Thyroid gland (tissue), 4 donors: ENCODE results near the gene SHISA4.

Experiments
- CTCF ChIP-seq, 6 experiments: fragments of 200-600 bp in 3 of 6; fragments of 450-650 bp in 3 of 6; sonication (generic) in 3 of 6; IDR thresholded peaks; one replicate each; pipeline ENCODE4 v1.5.1; 2016 to 2019; ENCODE audit warnings: antibody characterized with exemption in 6 of 6, mild to moderate bottlenecking in 2 of 6, inconsistent platforms in 1 of 6, moderate library complexity in 1 of 6
- POLR2A ChIP-seq, 2 donors: fragments of 450-650 bp; IDR thresholded peaks; one replicate each; pipeline ENCODE4 v1.6.1; 2017; ENCODE audit warnings: antibody characterized with exemption in 2 of 2, mild to moderate bottlenecking in 2 of 2, moderate library complexity in 1 of 2

DNA sequence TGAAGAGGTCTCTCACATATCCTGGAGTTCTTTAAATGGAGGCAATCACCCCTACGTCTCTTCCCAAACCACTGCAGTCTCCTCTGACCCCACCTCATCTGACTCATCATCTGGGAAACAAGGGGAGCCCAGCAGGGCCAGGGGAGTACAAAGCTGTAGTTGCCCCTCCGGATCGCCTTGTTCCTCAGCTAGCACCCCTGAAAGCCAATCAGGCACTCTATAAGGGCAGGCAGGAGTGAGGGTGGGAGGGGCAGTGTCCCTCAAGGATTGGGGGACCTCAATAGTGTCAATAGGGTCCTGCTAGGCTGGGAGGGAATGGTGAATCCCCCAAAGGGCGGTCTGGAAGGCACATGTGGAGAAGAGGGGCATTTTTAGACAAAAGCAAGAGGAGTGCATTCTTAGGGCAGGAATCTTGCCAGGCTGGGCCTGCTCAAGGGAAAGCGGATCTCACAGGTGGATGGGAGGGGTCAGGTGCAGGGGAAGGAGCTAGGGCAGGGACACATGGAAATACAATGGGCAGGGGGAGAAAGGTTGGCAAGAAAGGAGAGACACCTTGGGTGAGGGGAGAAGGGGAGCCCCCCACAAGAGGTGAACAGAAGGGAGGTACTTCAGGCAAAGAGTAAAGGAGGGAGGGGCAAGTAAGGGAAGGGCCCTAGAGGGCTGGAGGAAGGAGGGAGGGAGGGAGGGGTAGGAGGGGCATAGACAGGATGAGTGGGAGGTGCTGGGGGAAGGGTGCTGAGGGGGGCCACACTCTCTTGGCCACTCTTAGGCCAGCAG is 5.8 kb downstream of the SHISA4 start:
- TF ChIP-seq CTCF (IDR thresholded peaks at IDR 0.05) (no peak), POLR2A (IDR thresholded peaks at IDR 0.05) (no peak)
